Measurements from ENCODE around the gene PKD1.
A peak's percentile ranks its signal among the peaks of the same experiment; 100 is the strongest.

PKD1 gene

GRCh38 chr16:2170080-2170479 is 34.4 kb upstream of the PKD1 start:
- DNase-seq, result no peak

GRCh38 chr16:2167068-2167638 is 31.5 kb upstream of the PKD1 start:
- DNase-seq, result no peak

- DNase-seq, result no peak
Measured at GRCh38 chr16:2166263-2167067, 30.8 kb upstream of the PKD1 start.

GRCh38 chr16:2165861-2166260 is 30.2 kb upstream of the PKD1 start:
- no peak for DNase-seq

DNA sequence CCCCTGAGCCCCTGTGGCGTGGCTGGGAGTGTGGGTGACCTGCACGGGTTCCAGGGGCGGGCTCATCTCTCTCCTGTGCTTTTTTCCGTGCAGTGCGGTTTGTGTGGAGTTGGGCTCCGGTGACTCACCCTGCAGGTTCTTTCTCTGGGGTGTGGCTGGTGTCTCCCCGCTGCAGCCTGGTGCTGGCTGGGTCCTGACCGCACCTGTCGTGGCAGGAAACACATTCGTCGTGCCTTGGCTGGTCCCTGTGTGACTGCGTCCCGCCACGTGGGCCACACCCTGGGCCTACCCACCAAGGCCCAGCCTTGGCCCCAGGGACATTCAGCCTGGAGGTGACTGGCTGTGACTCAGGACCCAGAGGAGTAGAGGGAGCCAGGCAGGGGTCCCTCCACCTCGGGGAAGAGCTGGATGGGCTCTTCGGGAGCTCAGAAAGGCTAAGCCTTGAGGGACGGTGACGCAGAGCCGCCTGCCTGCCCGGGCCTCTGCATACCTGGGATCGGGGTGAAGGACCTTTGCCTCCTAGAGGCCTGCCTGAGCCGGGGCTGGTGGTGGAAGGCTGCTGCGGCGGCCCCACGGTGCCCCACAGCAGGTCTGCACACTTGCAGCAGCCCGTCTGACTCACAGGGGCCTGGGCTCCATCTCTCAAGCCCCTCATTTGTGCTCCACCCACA is 27.6 kb upstream of the PKD1 start:
- peak in 2 of 5 donors; percentile 30 to 35 for DNase-seq

DNA sequence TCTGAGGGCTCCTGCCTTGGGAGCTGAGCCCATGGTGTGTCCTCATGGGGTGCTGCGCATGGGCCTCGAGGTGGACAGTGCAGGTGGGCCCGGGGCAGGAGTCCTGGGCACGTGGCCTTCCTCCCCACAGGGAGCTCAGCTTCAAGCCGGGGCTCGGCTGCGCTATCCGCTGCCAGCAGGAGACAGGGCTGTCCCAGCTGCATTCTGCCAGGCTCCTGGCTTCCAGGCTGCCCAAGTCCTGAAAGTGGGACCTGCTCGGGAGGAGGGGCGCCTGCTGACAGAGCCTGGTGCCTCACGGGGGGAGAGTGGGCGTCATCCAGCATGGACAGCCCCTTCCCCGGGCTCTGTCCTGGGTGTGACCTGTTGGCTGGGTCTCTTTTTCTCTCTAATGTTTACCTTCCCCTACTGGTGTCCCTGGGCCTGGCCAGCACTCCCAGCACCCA is 27.0 kb upstream of the PKD1 start:
- DNase-seq, result no peak

- no peak for DNase-seq
Measured at GRCh38 chr16:2161911-2162310, 26.2 kb upstream of the PKD1 start.

DNA sequence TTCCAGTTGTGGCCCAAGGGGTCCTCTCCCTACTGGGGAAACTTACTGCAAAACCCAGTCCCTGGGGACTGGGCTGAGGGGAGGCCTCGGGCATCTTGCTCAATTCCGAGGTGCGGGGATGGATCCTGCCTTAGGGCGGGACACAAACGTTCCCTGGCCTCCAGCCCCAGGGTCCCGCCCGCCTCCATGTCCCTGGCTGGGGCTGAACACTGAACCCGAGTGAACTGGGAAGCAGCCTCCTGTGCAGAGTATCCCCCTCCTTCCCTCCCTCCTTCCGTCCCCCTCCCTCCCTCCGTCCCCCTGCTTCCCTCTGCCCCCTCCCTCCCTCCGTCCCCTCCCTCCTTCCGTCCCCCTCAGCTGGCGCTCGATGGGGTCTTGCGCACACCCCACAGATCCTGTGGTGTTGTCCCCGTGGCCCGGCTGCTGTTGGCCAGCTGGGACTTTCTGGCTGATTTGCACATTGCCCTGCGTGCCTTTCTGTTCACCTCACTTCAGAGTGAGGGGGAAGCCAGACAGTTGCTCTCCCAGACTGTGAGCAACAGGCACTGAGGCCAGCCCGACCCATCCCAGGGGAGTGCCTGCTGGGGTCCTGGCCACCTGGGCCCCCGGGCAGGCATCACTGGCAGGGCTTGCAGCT is 25.3 kb upstream of the PKD1 start:
- DNase-seq, result no peak

DNA sequence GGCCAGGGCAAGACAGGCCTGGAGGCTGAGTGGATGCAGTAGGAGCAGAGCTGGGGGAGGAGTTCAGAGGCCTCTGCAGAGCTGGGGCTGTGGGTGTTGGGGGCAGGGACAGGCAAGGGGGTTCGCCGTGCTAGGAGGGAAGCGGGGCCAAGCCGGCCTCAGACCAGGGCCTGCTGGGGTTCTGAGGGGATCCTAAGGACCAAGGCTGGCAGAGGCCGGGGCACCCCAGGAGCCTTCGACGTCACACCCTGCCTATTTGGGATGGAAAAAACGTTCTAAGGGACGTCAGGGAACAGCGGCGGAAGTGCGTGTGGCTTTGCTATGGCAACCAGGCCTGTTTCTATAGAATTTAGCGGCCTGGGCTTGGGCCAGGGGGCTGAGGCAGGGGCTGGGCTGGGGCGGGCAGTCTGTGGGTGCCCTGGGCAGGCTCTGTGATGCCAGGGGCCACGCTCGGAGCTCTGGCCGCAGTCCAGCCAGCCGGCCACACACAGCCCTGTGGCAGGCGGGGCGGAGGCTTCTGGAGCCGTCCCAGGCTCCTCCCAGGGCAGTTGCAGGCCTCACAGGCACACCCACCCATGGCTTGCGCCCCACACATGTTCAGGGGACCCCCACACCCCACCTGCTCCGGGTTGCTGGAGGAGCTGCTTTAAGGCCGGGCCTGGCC is 23.6 kb upstream of the PKD1 start:
- DNase-seq, result no peak

GRCh38 chr16:2158262-2158638 is 22.6 kb upstream of the PKD1 start:
- no peak for DNase-seq

DNA sequence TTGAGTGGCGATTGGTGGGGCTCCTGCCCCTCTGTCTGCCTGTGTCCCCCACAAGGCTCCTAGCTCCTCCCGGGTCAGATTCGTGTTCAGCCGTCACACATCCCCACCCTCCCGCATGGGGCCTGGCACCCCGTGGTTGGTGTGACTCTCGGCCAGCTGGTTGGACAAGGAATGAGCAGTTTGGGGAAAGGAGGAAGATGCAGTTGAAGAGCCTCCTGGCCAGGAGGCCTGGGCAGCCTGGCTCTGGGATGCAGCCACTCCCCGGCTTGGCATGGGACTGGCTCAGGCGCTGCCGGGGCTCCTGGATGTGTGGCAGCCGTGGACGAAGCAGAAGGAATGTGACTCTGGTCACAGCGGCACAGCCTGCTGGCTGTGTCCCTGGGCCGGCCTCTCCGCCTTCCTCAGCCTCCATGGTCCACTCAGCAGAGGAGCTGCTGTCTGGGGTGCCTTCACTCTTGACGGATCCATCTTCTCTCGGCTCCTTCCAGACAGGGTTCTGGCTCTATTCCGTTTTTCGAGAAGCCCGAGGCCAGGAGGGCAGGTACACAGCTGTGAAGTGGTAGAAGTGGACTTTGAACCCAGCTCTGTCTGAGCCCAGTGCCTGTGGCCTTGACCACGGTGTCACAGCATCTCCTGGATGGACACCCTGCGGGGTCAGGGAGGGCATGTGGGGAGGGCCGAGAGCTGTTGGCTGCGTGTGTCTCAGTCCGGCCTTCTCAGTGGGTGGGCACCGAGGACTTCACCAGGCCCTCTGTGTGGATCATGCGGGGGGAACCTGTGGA is 22.0 kb upstream of the PKD1 start:
- DNase-seq, result no peak

DNA sequence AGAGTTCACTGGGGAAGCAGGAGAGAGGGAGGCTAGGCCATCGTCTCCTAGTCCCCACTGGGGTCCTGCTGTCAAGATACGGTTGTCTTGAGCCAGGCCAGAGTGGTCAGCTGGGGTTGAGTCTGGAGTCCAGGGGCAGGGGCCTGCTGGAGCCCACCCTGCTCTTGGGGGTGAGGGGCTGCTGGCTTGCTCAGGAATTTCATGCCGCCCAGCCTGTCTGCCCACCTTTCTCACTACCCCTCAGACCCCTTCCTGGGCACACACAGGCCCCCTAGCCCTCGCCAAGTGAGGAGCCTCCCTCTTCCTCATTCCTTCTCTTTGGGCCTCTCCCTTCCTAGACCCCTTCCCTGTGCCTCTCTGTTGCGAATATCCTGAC is 21.1 kb upstream of the PKD1 start:
- no peak for DNase-seq

DNA sequence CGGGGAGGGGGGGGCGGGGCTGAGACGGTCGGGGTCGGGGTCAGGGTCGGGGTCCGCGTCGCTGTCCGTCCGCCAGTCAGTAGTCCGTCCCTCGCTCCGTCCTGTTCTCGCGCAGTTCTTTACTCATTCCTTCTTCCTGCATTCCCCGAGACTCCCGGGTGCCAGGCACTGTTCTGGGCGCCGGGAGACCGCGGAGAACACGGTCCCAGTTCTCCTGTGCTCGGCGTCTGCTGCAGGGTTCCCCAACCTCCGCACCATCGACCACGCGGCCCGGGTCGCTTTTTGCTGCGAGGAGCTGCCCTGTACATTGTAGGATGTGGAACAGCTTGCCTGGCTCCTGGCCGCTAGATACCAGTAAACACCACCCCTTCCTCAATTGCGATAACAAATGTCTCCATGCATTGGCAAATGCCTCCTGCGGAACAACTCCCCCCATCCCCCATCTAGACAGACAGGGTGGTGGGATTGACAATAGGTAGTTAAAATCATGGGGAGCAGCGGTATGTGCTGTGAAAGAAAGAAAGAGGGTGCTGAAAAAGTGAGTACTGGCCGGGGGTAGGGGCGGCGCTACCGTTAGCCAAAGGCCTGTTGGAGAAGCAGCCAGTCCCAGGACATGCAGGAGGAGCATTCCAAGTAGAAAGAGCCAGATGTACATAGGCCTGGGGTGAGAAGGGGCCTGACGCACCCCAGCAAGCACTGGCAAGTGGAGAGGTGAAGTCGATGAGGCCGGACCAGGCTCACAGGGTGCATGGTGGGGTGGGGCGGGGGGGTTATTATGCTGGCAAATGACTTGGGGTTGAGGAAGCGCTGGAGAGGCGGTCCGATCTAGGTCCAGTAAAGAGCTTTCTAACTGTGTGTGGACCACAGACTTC is 20.5 kb upstream of the PKD1 start:
- DNase-seq, result no peak

DNA sequence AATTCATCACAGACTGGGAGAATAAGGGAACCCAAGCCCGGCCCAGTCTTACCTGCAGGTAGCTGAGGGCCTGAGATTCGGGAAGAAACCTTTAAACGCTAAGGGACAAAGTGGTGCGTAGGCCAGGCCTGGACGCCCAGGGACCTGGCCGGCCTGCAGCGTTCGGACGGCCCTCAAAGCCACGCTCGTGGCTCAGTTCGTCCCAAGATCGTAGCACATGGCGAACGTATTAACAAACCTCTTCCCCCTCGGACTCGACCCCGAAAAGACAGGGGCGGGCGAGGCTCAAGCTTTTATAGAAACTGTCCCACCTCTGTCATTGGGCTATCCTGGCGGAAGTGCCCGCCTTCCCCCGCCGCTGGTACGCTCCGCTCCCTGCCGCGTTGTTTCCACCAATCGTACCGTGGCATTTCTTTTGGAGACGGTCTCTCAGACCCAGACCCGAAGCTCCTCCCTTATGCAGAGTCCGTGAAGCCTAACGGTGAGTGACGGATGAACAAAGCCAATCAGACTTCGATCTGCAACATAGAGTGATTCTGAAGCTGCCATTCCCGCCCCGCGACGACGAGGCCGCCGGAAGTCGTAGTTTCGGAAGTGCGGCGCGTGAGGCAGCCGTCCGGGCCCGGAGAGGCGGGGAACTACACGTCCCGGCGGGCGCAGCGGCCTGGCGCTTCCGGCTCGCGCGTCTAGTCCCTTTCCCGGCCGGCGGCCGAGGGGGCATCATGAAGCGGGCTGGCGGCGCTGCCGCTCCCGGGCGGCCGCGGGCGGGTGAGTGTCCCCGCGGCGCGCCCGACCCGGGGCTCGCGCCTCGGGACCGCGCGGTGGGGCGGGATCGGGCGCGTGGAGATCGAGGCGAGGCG is 19.6 kb upstream of the PKD1 start, which contains the start of gene TRAF7:
TSS of gene TRAF7 (plus strand) at position 692 of the 860 bp plus-strand sequence. CDS start 8,139 bp downstream, outside the sequence.
- peak; percentile 92 to 100 (median 96) for DNase-seq

GRCh38 chr16:2154533-2155090 is 18.9 kb upstream of the PKD1 start:
- DNase-seq, result peak in 1 of 5 donors; percentile 5

- DNase-seq, result peak in 1 of 5 donors; percentile 5
Measured at GRCh38 chr16:2152695-2153506, 17.2 kb upstream of the PKD1 start.

DNA sequence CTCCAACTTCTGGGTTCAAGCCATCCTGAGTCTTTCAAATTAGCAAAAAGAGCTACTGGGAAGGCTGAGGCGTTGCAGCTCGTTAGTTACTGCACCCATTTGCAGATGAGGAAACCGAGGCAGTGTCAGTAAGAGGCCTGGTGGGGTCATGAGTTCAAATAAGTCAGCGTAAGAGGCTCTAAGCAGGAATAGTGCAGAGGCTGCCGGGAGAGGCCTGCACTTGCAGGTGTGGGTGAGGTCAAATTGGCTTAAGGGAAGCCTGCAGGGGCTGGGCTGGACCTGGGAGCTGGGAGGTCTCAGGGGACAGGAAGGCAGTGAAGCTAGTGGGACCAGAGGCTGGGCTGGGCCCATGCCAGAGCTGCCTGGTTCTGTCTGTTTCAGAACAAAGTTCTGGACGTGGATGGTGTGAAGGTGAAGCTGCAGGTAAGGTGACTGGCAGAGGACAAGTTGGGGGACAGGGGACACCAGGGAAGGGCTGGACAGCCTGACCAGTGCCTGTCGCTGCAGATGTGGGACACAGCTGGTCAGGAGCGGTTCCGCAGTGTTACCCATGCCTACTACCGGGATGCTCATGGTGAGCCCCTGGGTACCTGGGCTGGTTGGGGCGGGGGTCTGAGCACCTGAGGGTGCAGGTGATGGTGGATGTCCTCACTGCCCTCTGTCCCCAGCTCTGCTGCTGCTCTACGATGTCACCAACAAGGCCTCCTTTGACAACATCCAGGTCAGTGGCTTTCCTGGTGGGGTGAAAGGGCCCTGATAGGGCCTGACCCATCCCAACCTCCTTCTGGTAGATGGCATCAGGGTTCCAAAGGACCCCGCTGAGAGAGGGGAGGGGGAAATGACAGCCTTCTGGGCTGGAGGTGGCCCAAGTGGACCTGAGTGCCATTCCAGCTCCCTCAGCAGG is 15.7 kb upstream of the PKD1 start:
- peak in 1 of 5 donors; percentile 3 for DNase-seq
